SJCRH30 (cell line): ENCODE data around the gene FAM163A. TPM values are rescaled to one million over a fixed set of nuclear protein-coding genes. Genes with fewer than 3 reads are reported as not detected.

ENCODE experiments used
- DNase-seq, 2 experiments: peaks; one replicate each; pipeline ENCODE4 v3.0.0-alpha.2; 2015 to 2020
- H3K27ac ChIP-seq: fragments of 250-450 bp; sonication (Bioruptor Pico); 2 replicates; pipeline ENCODE4 v1.5.1; 2020; ENCODE audit warnings: mild to moderate bottlenecking, moderate library complexity
- H3K27me3 ChIP-seq: fragments of 250-450 bp; sonication (Bioruptor Pico); 2 replicates; pipeline ENCODE4 v1.5.1; 2020; ENCODE audit warnings: mild to moderate bottlenecking, moderate library complexity
- H3K36me3 ChIP-seq: fragments of 250-450 bp; sonication (Bioruptor Pico); 2 replicates; pipeline ENCODE4 v1.5.1; 2020; ENCODE audit warnings: mild to moderate bottlenecking, moderate library complexity
- H3K4me1 ChIP-seq: fragments of 250-450 bp; sonication (Bioruptor Pico); 2 replicates; pipeline ENCODE4 v1.5.1; 2020; ENCODE audit warnings: mild to moderate bottlenecking, moderate library complexity
- H3K4me3 ChIP-seq: fragments of 250-450 bp; sonication (Bioruptor Pico); 2 replicates; pipeline ENCODE4 v1.5.1; 2020; ENCODE audit warnings: mild to moderate bottlenecking, moderate library complexity
- H3K9me3 ChIP-seq: fragments of 250-450 bp; sonication (Bioruptor Pico); replicated peaks from 2 replicates; pipeline ENCODE4 v1.5.1; 2020; ENCODE audit warnings: mild to moderate bottlenecking, moderate library complexity
- total RNA-seq: library from RNA; depleted of rRNA; stranded (reverse); fragments of >200 nt; shearing (Covaris generic); gene quantifications from 2 replicates; pipeline ENCODE4 v1.2.3, GENCODE V29; 2014; rRNA removed

The FAM163A gene
- total RNA-seq, 1 experiment from 2014 or later, result not detected

- H3K9me3 ChIP-seq, result no peaks in the 10 kb centered on the region
- peaks cover 21% of the 10 kb centered on the region for H3K36me3 ChIP-seq
- H3K27me3 ChIP-seq, result no peaks in the 10 kb centered on the region
- no peak for DNase-seq
- H3K27ac ChIP-seq, result no peak overlapping the region
- H3K4me1 ChIP-seq, result no peaks in the 10 kb centered on the region
- no peak overlapping the region for H3K4me3 ChIP-seq
Observed at GRCh38 chr1:179860652-179861051, 117.6 kb downstream of the FAM163A start.

DNA sequence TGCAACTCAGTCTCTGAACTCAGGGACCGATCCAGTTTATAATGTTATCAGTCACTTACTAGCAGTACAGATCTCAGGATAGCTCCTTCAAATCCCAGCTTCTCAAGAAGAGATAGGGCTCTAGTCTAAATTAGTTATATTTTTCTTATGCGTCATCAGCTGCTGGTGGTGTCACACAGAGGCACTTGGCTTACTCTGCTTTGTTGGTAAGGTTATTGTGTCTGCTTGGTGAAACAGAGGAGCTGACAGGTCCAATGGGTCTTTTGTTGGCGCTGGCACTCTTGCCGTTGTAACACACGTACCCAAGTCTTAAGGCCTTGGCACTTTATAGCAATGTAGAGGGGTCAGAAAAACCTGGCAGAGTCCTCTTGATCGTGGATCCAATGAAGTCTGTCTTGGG lies 122.3 kb downstream of the FAM163A start:
- no peaks in the 10 kb centered on the region for H3K4me1 ChIP-seq
- H3K27ac ChIP-seq, result no peak overlapping the region
- no peak overlapping the region for H3K4me3 ChIP-seq
- H3K9me3 ChIP-seq, result no peaks in the 10 kb centered on the region
- peaks cover 46% of the 10 kb centered on the region for H3K36me3 ChIP-seq
- DNase-seq, result no peak
- no peaks in the 10 kb centered on the region for H3K27me3 ChIP-seq

Other genes starting within 250 kb of the FAM163A start
- not detected in 2 replicates for gene NPHS2, start 167.3 kb upstream of the FAM163A start, total RNA-seq
- gene TDRD5, start 151.5 kb upstream of the FAM163A start, total RNA-seq, result not detected in 2 replicates
- gene TOR1AIP2, start 134.5 kb downstream of the FAM163A start, total RNA-seq, result 62.3 and 63.6 TPM in 2 replicates
- gene TOR1AIP1, start 139.0 kb downstream of the FAM163A start, total RNA-seq, result 36.1 and 38.9 TPM in 2 replicates
- gene CEP350, start 211.5 kb downstream of the FAM163A start, total RNA-seq, result 31.8 and 46.6 TPM in 2 replicates